Measurements from ENCODE around the gene METRN.
"Not testable (repeated sequence)": the region's sequence is repeated elsewhere in the genome, so short reads cannot be mapped to it uniquely, and the experiment has no call there.

METRN gene

DNA sequence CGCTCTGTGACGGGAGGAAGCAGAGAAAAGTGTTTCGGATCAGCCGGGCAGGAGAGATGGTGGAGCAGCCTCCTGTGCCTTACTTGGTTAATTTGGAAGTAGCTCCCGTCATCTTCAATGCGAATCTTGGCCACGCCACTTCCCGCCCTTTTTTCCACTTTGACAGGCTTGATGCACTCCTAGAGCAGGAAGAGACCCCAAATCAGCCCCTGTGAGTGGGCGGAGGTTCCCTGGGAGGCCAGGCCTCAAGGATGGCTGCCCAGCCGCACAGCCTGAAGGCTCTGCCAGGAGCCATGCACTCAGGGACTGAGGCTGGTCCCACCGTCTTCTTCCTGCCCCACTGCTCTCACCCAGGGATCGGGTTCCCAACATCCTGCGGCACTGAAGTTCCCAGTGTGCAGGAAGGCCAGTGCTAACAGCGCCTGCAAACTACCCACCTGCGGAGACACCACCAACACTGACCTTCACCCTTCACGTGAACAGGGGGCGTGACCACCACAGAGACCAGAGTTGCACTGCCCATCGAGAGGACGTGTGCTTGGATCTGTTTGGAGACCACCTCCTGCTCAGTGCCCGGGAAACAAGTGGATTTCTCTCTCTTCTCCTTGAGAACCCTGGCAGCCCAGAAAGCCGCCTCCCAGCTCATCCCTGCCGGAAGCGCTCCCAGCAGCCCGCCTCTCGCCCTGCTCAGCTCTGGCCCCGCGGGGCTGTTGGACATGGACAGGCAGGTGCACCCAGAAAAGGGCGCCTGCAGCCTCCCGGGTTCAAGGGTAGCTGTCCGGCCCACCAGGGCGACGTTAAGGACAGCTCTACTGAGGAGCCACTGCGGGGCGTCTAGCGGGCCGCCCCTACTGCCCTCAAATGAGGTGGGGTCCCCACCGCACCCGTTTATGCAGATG lies 24.9 kb downstream of the METRN start:
- DNase-seq, result no peak

DNA sequence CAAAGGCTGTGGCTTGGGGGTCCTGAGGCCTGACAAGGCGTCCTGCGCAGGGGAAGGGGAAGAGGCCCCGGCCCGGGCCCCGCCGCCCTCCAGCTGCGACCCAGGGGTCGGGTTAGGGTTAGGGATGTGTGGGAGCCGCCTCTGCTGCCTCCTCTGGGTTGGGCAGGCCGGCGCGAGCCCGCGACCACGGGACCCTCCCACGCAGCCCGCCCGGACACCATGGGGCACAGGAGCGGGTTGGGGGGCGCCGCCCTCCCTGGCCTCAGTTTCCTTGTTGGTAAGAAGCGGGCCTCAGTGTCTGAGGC lies 25.5 kb downstream of the METRN start:
- DNase-seq, result no peak

DNA sequence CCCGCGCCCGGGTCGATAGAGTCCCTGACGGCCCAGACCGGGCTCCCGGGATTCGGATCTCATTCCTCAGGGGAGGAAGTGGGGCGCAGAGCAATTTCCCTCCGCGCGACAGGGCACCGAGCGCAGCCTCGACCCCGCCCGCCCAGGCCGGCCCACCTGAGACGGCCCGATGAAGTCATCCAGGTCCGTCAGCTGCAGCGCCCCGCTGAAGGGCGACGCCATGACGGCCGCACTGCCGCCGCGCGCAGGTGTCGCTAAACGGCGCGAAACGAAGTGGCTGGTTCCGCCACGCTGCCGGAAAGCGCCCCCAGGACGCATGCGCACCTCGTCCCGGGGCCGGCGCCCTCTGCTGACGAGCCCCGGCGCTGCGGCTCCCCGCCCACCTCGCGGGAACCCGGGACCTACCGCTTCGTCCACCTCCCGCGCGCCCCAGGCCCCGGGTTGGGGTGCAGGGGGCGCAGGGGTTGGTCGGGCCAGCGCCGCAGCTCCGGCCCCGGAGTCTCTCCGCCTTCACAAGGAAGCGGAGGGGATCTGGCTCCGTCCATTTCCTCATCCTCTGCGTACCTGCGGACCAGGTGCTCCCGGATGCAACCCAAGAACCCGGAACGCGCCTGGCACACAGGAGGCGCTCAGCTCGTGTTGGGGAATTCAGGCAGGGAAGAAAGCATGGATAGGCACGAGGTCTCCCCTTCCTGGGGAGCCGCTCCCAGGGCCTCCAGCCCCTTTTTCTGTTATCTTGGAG lies 26.0 kb downstream of the METRN start, which contains the start of gene CIAO3:
Gene CIAO3 (minus strand): TSS at position 234 of the 742 bp plus-strand sequence. CDS start 12 bp downstream, at position 222.
- DNase-seq, result peak; percentile 87

DNA sequence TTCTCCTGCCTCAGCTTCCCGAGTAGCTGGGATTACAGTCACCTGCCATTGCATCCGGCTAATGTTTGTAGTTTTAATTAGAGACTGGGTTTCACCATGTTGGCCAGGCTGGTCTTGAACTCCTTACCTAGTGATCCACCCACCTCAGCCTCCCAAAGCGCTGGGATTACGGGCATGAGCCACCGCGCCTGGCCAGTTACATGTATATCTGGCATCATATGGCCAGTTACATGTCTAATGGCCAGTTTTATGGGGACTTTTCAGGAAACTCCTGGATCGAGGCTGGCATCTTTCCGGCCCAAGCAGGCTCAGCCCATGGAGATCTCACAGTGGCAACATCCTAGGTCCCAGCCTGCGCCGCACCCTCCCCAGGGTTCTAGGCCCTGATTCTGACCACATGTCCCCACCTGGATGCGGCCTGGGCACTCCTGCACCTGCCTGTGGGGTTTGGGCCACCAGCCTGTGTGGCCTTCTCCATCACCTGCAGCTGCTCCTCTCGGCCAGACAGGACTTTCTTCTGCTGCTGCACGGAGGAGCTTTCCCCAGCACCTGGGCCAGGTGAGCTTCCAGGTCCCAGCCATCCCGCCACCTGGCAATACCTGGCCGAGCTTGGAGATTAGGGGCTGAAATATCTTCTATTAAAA lies 27.2 kb downstream of the METRN start:
- no peak for DNase-seq

DNA sequence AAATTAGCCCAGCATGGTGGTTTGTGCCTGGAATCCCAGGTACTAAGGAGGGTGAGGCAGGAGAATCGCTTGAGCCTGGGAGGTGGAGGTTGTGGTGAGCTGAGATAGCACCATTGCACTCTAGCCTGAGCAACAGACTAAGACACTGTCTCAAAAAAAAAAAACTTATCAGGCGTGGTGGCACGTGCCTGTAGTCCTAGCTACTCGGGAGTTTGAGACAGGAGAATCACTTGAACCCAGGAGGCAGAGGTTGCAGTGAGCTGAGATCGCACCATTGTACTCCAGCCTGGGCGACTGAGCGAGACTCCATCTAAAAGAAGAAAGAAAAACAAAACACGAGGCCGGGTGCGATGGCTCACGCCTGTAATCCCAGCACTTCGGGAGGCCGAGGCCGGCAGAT lies 28.0 kb downstream of the METRN start:
- not testable (repeated sequence) for DNase-seq

DNA sequence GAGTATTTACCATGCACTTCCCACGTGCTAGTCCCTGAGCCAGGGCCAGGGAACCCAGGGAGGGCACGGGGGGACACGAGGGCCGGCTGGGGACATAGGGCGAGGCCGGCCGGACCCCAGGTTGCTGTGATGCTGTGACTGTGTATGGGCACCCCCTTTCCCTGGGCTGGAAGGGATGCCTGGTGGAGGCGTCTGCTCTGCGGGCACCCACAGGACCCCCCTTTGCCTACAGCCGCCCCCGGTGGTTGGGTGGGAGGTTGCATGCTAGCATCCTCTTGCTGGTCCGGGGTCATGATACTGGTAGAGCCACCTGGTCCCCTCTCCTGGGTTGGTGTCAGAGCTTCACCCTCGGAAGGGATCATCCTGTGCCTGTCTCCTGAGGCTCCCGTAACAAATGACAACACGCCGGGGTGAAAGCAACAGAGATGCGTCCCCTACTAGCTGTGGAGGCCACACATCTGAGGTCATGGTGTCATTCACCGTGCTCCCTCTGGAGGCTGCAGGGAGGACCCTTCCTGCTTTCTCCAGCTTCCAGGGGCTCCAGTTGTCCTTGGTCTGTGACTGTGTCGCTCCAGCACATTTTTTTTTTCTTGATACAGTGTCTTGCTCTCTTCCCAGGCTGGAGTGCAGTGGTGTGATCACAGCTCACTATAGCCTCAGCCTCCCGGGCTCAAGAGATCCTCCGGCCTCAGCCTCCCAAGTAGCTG lies 29.0 kb downstream of the METRN start:
- no peak for DNase-seq

DNA sequence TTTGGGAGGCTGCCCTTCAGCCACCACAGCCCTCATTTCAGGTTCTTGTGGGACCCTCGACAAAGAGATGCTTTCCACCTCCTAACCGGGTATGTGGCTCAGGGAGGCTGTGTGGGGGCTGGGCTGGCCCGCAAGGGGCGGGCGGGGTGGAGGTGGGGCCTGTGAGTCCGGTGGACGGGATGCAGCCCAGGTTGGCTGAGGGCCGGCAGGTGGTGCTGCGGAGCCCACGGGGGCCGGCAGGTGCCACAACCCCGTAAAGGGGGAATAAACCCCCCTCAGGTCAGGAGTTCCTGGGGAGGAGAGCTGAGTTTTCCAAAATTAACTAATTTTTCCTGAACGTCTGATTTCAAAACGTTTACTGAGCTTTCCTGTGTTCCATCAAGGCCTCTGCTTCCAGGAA lies 30.8 kb downstream of the METRN start:
- no peak for DNase-seq

DNA sequence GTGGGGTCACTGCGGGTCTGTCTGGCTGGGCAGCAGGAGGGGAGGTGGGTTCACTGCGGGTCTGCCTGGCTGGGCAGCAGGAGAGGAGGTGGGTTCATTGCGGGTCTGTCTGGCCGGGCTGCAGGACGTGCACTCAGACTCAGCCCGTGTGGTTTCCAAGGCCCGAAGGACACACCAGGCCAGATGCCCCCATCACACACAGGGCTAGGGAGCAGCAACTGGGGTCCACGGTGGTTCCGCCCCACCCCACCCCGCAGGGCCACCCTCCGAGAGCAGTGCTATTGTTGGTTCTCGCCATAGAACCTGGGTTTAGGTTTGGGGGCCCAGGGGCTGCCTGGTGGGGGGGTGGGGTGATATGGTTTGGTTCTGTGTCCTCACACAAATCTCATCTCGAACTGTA lies 31.7 kb downstream of the METRN start:
- no peak for DNase-seq

DNA sequence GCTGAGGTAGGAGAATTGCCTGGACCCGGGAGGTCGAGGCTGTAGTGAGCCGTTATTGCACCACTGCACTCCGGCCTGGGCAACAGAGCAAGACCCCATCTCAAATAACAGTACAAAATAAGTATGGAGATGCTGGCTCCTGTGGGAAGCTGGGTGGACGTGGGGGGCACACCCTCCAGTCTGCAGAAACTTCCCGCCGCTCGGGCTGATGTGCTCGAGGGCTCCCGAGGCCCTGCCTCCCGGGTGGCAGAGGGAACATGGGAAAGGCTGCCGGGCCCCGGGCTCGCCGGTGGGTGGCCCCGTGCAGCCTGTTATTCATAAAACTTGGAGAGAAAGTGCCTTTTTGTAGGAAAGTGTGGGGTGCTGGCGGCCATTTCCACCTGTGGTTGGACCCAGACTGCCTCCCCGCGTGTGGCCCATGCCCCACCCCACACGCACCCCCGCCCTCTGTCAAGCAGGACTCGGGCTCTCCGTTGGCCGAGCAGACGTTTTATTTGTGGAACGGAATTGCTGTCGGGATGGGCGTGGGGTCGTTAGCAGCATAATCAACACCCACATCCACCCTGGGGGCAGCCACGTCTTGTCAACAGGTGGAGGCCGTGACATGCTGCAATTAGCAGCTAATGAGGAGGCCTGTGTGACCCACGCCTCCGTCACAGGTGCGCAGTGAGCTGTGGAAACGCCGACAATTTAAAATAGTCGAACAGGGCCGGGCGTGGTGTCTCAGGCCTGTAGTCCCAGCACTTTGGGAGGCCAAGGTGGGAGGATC lies 33.2 kb downstream of the METRN start:
- no peak for DNase-seq

DNA sequence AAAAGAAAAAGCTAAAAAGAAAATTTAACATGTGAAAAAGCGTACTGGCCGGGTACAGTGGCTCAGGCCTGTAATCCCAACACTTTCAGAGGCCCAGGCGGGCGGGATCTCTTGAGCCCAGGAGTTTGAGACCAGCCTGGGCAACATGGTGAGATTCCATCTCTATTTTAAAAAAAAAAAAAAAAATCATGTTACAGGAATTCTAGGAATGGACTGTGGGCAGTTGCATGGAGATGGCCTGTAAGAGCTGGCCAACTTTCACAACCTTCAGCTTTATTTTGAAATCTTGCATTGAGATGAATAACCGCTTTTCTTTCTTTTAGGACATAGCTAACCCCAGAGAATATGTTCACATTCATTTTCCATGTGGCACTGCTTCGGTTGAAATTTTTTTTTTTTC lies 34.1 kb downstream of the METRN start:
- DNase-seq, result no peak

DNA sequence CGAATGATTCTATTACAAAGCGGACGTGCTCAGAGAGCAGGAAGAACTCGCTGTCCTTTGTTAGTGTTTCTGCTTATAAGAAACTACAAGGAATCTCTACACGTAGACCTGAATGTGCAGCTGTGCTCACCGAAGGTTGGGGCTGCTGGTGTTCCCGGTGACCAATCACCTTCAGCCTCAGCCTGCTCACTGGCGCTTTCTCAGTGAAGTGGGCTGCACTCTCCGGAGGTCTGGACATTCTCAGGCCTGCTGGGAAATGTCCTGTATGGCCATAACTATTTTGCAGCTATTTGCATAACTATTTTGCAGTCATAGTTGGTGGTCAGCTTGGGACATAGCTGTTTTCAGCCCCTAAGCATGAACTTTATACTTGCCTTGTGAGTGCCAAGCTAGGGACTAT lies 35.6 kb downstream of the METRN start:
- no peak for DNase-seq

DNA sequence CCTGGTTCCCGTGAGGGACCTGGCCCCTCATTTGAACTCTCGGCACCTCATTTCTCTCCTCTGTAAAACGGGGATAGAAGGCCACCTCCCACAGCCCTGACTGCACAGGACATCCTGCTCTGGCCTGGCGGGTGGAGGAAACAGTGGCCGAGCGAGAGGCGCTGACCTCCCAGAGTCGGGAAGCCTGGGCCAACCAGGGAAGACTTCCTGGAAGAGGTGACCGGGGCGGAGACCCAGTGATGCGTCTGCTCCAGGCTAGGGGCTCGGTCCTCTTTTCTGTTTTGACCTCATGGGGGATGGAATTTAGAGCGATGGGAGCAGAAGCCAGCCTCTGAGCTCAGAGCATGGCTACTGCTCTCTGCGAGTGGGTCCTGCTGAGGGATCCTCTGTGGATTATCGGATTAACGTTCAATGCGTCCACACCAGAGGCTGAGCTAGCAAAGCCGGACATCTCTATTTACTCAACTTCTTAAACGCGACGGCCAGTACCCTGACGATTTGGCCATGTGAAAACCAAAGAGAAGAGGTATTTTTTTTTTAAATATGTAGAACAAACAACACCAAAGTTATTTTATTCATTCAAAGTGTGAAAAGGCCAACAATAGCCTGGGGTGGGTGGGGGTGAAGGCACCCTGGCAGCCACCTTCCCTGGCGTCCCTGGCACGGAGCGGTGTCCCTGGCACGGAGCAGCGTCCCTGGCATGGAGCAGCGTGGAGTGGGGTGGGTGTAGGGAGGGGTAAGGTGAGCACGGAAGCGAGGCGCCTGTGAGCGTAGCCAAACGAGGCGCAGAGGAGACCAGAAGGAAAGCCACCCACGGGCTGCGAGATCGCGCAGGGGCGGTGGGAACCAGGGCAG lies 36.5 kb downstream of the METRN start:
- no peak for DNase-seq

DNA sequence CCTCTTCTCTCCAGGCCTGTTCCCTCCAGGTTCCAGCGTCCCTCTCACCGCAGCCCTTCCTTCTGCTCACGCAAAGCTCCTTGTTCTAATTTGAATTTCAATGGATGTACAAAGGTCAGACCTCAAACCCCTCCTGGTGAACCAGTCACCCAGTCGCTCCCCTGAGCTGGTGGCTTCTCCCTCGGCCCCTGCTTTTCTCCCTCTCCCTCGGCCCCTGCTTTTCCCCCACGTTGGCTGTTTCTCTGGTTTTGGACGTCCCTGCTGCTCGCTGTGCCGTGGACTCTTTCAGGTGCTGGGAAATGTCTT lies 37.0 kb downstream of the METRN start:
- no peak for DNase-seq

DNA sequence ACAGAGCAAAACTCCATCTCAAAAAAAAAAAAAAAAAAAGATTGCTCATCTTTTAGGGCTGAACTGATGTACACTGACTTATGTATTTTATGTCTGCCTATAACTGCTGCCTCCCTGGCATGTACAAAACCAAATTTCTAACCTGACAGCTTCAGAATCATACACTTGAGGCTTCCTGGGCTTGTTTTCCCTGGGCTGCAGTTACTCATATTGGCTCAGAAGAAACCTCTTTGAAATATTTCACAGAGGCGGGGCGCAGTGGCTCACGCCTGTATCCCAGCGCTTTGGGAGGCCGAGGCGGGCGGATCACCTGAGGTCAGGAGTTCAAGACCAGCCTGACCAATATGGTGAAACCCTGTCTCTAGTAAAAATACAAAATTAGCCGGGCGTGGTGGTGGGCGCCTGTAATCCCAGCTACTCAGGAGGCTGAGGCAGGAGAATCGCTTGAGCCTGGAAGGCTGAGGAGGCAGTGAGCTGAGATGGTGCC lies 39.2 kb downstream of the METRN start:
- DNase-seq, result not testable (repeated sequence)

DNA sequence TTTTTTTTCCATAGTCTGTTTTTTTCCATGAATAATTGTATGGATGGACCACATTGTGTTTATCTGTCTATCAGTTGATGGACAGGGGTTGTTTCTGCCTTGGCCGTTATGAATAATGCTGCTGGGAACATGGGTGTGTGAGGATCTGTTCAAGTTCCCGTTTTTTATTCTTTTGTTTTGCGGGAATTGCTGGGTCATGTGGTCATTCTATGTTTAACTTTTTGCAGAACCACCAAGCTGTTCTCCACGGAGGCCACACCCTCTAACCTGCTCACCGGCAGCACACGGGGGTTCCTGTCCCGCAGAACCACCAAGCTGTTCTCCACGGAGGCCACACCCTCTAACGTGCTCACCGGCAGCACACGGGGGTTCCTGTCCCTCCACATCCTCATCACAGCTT lies 39.7 kb downstream of the METRN start:
- DNase-seq, result no peak

DNA sequence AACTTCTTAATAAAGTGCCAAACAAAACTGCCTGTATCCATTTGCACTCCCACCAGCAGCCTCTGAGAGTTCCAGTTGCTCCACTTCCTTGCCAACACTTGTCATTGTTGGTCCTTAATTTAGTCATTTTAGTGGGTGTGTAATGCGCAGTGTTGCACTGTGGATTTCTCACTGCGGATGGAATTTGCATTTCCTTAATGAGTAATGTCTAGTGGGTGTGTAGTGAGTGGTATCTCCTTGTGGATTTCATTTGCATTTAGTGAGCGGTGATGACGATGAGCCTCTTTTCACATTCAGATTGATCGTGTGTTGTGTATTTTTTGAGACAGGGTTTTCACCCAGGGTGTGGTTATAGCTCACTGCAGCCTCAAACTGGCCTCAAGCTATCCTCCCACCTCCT lies 41.5 kb downstream of the METRN start:
- no peak for DNase-seq

DNA sequence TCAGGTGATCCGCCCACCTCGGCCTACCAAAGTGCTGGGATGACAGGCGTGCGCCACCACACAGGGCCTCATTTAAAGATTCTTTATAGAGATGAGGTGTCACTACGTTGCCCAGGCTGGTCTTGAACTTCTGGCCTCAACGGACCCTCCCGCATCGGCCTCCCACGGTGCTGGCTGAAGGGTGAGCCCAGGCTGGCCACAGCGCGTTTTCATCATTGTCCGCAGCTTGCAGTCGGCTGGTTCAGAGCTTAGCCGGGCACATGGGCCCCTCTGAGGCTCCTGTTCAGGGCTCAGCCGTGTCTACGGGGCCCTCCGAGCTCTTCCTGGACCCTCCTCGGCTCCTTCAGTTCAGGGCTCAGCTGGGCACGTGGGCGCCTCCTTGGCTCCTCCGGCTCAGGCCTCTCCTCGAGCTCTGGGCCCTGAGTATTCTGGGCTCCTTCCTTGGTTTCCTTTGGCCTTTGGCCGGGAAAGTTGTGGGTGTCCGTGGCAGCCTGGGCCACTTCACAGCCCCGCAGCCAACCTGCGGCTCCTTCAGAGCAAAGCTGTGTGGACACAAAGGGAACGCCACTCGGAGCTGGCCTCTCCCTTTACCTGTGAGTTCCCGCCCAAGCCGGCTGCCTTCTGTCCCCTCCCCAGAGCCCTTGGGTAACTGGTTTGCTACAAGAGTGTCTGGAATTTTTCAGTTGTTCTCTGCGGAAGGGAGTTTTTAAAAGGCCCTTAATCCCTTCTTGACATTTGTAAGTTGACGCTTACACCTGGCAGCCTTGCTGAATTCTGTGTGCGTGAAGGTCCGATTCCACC lies 44.4 kb downstream of the METRN start:
- no peak for DNase-seq

DNA sequence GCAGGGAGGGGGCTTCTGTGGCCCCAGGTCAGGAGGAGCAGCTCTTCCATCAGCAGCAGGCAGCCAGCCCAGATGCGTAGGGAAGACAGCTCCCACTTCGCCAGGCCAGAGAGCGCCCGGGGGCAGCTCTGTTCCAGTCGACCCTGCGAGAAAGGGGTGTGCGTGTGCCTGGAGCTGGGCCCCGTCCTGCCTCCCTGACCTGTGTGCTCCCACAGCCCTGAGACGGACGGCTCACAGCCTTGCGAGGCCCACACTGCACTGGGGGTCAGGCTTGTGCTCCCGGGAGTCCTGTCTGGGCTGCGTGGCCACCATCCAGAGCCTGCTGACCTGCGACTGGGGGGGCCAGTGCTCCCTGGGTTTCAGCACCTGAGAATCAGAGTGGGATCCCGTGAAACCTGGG lies 45.1 kb downstream of the METRN start:
- DNase-seq, result no peak

DNA sequence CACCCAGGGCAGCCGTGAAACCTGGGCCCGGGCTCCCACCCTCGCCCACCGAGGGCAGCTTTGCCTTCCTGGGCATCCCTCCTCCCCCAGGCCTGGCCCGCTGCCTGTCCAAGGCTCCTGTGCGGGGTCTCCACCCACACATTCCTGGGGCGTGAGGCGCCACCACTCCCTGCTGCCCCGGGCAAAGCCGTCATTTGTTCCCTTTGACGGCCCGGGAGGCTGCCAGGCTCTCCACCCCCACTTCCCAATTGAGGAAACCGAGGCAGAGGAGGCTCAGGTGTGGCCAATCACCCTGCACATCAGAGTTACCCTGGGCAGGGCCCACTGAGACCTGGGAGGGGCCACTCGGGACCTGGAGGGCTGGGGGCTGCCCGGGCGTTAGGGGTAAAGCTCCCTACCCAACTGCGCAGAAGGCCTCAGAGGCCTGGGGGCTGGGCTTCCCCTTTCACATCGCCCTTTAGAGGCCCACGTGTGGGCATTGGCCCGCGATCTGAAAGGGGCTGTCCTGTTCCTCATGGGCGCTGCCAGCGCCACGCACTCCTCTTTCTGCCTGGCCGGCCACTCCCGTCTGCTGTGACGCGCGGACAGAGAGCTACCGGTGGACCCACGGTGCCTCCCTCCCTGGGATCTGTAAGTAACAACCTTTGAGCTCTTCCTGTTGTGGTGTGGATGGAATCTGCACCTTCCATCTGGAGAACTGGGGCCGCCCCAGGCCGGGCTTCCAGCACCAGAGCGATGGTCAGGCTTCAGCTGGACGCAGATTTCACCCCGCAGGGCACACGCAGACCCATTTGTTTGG lies 45.8 kb downstream of the METRN start, which contains the start of gene MSLN:
Gene MSLN (plus strand): TSS at position 190 of the 799 bp plus-strand sequence. CDS start 1,947 bp downstream, outside the sequence.
- DNase-seq, result no peak

All from CD4-positive, alpha-beta T cell treated with Interferon gamma for 1 hour (primary cell).